ENCODE measurements around the gene AFG1L. TPM values are rescaled to one million over a fixed set of nuclear protein-coding genes. Genes with fewer than 3 reads are reported as not detected.

The AFG1L gene
- total RNA-seq, 4 donors from 2014 or later = 2.8 to 10.5 (median 3.9) TPM

DNA sequence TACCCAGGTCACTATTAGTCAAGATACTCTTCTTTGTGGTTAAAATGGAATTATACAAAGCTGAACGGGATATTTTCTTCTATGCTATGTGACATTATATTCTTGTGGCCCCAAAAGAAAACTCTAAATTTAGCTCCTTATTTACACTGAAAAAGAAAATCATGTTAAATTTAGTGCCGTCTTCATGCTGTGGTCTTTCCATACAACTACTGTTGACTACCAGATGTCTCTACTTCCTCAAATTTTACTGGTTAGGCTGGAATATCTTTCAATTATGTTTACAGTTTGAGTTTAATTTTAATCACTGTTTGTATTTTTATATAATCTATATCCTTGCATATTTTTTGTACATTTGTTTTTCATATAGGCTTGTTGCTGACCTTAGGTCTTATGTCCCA, 170.2 kb downstream of the AFG1L start:
- H3K9me3 ChIP-seq = no peaks in the 10 kb centered on the region
- WGBS, 2 donors = 80% methylated on average over 2 of the region's 2 CpGs
- intact Hi-C loops (cut with DNase I) = no loop called here
- no peak overlapping the region for H3K4me3 ChIP-seq
- H3K4me1 ChIP-seq = peaks cover 0 to 24% (median 4%) of the 10 kb centered on the region in 3 donors
- H3K27ac ChIP-seq = no peak overlapping the region
- DNase-seq = no peak
- H3K36me3 ChIP-seq = no peaks in the 10 kb centered on the region
- H3K27me3 ChIP-seq = no peaks in the 10 kb centered on the region
- no peak for TF ChIP-seq POLR2A (IDR thresholded peaks at IDR 0.05)
- TF ChIP-seq, protein P1, sequence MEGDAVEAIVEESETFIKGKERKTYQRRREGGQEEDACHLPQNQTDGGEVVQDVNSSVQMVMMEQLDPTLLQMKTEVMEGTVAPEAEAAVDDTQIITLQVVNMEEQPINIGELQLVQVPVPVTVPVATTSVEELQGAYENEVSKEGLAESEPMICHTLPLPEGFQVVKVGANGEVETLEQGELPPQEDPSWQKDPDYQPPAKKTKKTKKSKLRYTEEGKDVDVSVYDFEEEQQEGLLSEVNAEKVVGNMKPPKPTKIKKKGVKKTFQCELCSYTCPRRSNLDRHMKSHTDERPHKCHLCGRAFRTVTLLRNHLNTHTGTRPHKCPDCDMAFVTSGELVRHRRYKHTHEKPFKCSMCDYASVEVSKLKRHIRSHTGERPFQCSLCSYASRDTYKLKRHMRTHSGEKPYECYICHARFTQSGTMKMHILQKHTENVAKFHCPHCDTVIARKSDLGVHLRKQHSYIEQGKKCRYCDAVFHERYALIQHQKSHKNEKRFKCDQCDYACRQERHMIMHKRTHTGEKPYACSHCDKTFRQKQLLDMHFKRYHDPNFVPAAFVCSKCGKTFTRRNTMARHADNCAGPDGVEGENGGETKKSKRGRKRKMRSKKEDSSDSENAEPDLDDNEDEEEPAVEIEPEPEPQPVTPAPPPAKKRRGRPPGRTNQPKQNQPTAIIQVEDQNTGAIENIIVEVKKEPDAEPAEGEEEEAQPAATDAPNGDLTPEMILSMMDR (IDR thresholded peaks at IDR 0.05) = no peak

DNA sequence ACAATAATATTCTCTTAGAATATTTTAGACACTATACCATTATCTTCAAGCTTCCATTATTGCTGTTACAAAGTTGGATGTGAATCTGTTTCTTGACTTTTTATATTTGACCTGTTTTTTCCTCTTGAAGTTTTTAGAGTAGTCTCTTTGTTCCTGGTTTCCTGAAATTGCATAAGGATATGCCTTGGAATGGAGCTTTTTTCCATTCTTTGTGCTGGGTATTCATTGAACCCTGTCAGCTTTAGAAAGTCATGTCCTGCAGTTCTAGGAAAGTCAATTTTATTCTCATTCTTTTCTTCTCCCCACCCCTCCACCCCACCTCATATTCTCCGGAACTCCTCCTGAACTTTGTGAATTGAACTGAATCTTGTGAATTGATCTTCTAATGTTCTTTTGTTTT, 173.5 kb downstream of the AFG1L start:
- Histone ChIP-seq H3K4me1 (peaks cover 0 to 10% (median 0%) of the 10 kb centered on the region in 3 donors), H3K27me3 (no peaks in the 10 kb centered on the region), H3K4me3 (no peak overlapping the region), H3K9me3 (no peaks in the 10 kb centered on the region), H3K36me3 (no peaks in the 10 kb centered on the region), H3K27ac (no peak overlapping the region)
- 78 to 91% methylated on average over 1 of the region's 1 CpG for WGBS, 2 donors
- DNase-seq = no peak
- TF ChIP-seq, protein P1 (IDR thresholded peaks at IDR 0.05) = no peak
- TF ChIP-seq POLR2A (IDR thresholded peaks at IDR 0.05) = no peak
- intact Hi-C loops (cut with DNase I) = no loop called here

DNA sequence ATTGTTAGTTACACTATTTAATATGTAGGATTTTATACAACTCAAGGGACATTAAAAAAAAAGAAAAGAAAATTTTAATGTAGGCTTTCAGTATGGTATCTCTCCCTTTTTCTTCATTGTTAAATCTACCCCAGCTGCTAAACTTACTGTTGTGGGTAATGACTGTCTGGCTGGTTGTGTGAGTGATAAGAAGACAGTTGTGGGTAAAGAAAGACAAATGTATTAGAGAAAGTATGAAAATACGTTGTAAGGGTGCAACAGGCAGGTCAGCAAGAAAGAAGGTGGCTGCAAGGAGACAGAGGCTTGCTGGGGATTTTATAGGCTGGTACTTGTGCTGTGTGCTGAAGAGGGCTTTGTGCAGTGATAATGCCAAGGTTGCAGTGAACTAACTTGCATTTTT, 174.5 kb downstream of the AFG1L start:
- intact Hi-C loops (cut with DNase I) = no loop called here

DNA sequence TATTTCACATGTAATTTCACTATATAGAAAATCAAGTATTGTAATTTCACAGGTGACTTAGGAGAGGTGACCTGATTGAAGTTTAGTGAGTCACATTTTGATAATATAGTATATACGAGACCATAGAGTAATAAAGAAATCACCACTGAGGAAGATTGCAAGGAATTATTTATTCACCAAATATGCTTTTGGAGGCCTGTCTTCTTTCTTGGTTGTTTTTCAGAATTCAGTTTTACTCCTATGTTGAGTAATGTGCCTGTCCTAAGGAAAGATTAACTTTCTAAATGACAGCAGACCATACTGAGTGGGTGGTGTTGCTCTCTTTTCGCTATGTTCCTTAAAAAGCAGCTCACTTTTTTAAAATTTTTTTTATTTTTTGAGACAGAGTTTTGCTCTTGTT, 178.3 kb downstream of the AFG1L start:
- no peak overlapping the region for H3K27ac ChIP-seq
- peaks cover 0 to 4% (median 0%) of the 10 kb centered on the region in 3 donors for H3K4me1 ChIP-seq
- no peaks in the 10 kb centered on the region for H3K27me3 ChIP-seq
- H3K4me3 ChIP-seq = no peak overlapping the region
- intact Hi-C loops (cut with DNase I) = no loop called here
- WGBS, 2 donors = 72 to 93% methylated on average over 2 of the region's 2 CpGs
- no peaks in the 10 kb centered on the region for H3K36me3 ChIP-seq
- no peaks in the 10 kb centered on the region for H3K9me3 ChIP-seq
- TF ChIP-seq, protein P1 (IDR thresholded peaks at IDR 0.05) = no peak
- TF ChIP-seq POLR2A (IDR thresholded peaks at IDR 0.05) = no peak
- DNase-seq = no peak

More for the DNA sequence above, 174.5 kb downstream of the AFG1L start:
- DNase-seq = no peak
- Histone ChIP-seq H3K27me3 (no peaks in the 10 kb centered on the region), H3K4me3 (no peak overlapping the region), H3K36me3 (no peaks in the 10 kb centered on the region), H3K4me1 (peaks cover 0 to under 1% (median 0%) of the 10 kb centered on the region in 3 donors), H3K9me3 (no peaks in the 10 kb centered on the region), H3K27ac (no peak overlapping the region)
- TF ChIP-seq POLR2A (IDR thresholded peaks at IDR 0.05) = no peak
- TF ChIP-seq, protein P1 (IDR thresholded peaks at IDR 0.05) = no peak
- WGBS, 2 donors = 61 to 80% methylated on average over 1 of the region's 1 CpG

DNA sequence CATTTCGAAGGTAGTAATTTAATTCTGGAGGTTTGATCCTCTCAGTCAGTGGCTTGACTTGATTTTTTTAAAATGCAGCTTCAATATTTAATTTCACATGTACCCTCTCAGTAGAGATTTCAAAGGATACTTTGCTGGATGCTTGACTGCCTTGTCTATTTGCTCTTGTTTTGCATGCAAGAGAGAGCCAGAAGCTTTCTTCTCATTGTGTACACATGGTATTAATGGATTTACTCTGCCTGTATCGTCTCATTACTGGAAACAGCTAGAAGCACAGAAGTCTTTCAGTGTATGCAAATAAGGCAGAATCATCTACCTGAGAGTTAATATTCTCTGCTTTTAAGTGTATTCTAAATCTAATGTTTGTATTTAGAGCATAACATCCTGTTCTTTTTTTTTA, 181.5 kb downstream of the AFG1L start:
- WGBS, 2 donors = 66 to 71% methylated on average over 2 of the region's 2 CpGs
- Histone ChIP-seq H3K4me1 (peaks cover 0 to 4% (median 0%) of the 10 kb centered on the region in 3 donors), H3K27me3 (no peaks in the 10 kb centered on the region), H3K9me3 (no peaks in the 10 kb centered on the region), H3K36me3 (peaks cover 0 to 12% (median 0%) of the 10 kb centered on the region in 3 donors), H3K27ac (no peak overlapping the region), H3K4me3 (no peak overlapping the region)
- no peak for TF ChIP-seq POLR2A (IDR thresholded peaks at IDR 0.05)
- TF ChIP-seq, protein P1 (IDR thresholded peaks at IDR 0.05) = no peak
- no peak for DNase-seq
- intact Hi-C loops (cut with DNase I) = no loop called here
